Hepatocyte (in vitro differentiated cells): ENCODE results near the gene LMX1A. TPM values are rescaled to one million over a fixed set of nuclear protein-coding genes. Genes with fewer than 3 reads are reported as not detected.
A peak's percentile ranks its signal among the peaks of the same experiment; 100 is the strongest.

Experiments
- DNase-seq: peaks from one replicate; pipeline ENCODE4 v3.0.0-alpha.2; 2016; ENCODE audit warnings: low spot score
- H2AFZ ChIP-seq: fragments of 200-600 bp; sonication (generic); 2 replicates; pipeline ENCODE4 v1.6.0; 2016; ENCODE audit warnings: antibody characterized with exemption, mild to moderate bottlenecking
- H3K27ac ChIP-seq: fragments of 200-600 bp; sonication (generic); 2 replicates; pipeline ENCODE4 v1.5.1; 2016; ENCODE audit warnings: mild to moderate bottlenecking
- H3K27me3 ChIP-seq: fragments of 200-600 bp; sonication (generic); 2 replicates; pipeline ENCODE4 v1.6.1; 2016
- H3K36me3 ChIP-seq: fragments of 200-600 bp; sonication (generic); replicated peaks from 2 replicates; pipeline ENCODE4 v1.5.1; 2016; ENCODE audit warnings: low read depth; ENCODE audit not compliant: insufficient read depth
- H3K4me1 ChIP-seq: fragments of 200-600 bp; sonication (generic); 2 replicates; pipeline ENCODE4 v1.5.1; 2016; ENCODE audit warnings: mild to moderate bottlenecking, moderate library complexity; ENCODE audit not compliant: insufficient read depth
- H3K4me2 ChIP-seq: fragments of 200-600 bp; sonication (generic); 2 replicates; pipeline ENCODE4 v1.6.0; 2016
- H3K4me3 ChIP-seq: fragments of 200-600 bp; sonication (generic); 2 replicates; pipeline ENCODE4 v1.5.1; 2016; ENCODE audit warnings: mild to moderate bottlenecking
- H3K79me2 ChIP-seq: fragments of 200-600 bp; sonication (generic); 2 replicates; pipeline ENCODE4 v1.6.0; 2017; ENCODE audit warnings: mild to moderate bottlenecking
- H3K9me2 ChIP-seq: fragments of 200-600 bp; sonication (generic); replicated peaks from 2 replicates; pipeline ENCODE4 v1.6.0; 2017; ENCODE audit warnings: mild to moderate bottlenecking; ENCODE audit not compliant: insufficient read depth
- H3K9me3 ChIP-seq: fragments of 200-600 bp; sonication (generic); 2 replicates; pipeline ENCODE4 v1.5.1; 2016; ENCODE audit warnings: low read depth, mild to moderate bottlenecking
- H4K20me1 ChIP-seq: fragments of 200-600 bp; sonication (generic); 2 replicates; pipeline ENCODE4 v1.6.0; 2016; ENCODE audit warnings: mild to moderate bottlenecking; ENCODE audit not compliant: insufficient read depth, poor library complexity, severe bottlenecking
- EZH2 ChIP-seq: fragments of 200-600 bp; sonication (generic); IDR thresholded peaks from 2 replicates; pipeline ENCODE4 v1.6.1; 2016; ENCODE audit warnings: antibody characterized with exemption, mild to moderate bottlenecking, borderline replicate concordance
- EZH2phosphoT487 ChIP-seq: fragments of 200-600 bp; sonication (generic); IDR thresholded peaks from one replicate; pipeline ENCODE4 v1.6.1; 2018; ENCODE audit warnings: antibody characterized with exemption, mild to moderate bottlenecking, low read depth, moderate library complexity; ENCODE audit not compliant: unreplicated experiment, severe bottlenecking
- WGBS: methylation state at CpG from one replicate; pipeline ENCODE4 v1.1.6; 2016; ENCODE audit warnings: low lambda C conversion rate; ENCODE audit errors: missing lambda C conversion rate; 5-methylcytosine and 5-hydroxymethylcytosine counted together
- polyA plus RNA-seq: library from polyadenylated mRNA; unstranded; fragments of >200 nt; fragmentation: Nextera tagmentation; extraction: Ambion mirVana; gene quantifications from 2 replicates; pipeline ENCODE4 v1.2.1, GENCODE V29; 2016
- total RNA-seq: library from RNA; depleted of rRNA; stranded (reverse); fragments of >200 nt; gene quantifications from 2 replicates; pipeline ENCODE4 v1.2.3, GENCODE V29; 2014
- TF ChIP-seq, protein P1 (sequence below): fragments of 200-600 bp; sonication (generic); IDR thresholded peaks from 2 replicates; pipeline ENCODE4 v1.5.1; 2016; ENCODE audit warnings: antibody characterized with exemption, mild to moderate bottlenecking; ENCODE audit not compliant: poor library complexity

The LMX1A gene
- total and polyA plus RNA-seq, 2 experiments from 2014 or later = not detected

DNA sequence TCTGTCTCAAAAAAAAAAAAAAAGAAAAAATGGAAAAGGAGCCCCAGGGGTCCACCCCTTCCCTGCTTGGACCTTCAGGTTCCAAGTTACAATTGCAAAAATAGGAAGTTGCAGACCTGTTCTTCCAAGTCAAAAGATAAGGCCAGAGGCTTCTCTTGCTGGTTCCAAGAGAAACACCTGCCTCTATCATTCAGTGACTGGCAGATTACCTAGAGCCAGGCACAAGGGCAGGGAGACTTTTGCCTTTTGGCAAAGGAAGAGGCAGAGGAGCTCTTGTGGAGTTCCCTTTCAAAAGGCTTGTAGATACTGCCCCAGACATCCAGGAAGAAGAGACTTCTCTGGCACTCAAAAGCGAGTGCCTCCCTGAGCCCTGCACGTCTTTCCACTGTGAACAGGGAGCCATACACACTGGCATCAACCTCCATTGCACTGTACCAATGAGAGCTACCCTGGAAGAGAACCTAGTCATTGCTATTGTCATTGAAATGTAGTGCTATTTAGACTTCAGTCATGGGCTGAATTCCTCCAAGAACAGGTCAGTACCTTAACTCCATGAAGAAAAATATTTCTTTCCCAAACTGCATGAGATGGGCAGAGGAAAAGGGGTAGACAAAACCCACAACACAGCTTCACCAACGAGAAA is 91.2 kb downstream of the LMX1A start:
- H2AFZ ChIP-seq = no peak overlapping the region
- H3K36me3 ChIP-seq = no peaks in the 10 kb centered on the region
- DNase-seq = no peak
- no peaks in the 10 kb centered on the region for H4K20me1 ChIP-seq
- H3K4me1 ChIP-seq = no peaks in the 10 kb centered on the region
- WGBS = 74% methylated on average over 3 of the region's 3 CpGs
- H3K27ac ChIP-seq = no peak overlapping the region
- H3K27me3 ChIP-seq = peaks cover 3% of the 10 kb centered on the region
- TF ChIP-seq EZH2phosphoT487 (no peak), EZH2 (no peak)
- TF ChIP-seq, protein P1, sequence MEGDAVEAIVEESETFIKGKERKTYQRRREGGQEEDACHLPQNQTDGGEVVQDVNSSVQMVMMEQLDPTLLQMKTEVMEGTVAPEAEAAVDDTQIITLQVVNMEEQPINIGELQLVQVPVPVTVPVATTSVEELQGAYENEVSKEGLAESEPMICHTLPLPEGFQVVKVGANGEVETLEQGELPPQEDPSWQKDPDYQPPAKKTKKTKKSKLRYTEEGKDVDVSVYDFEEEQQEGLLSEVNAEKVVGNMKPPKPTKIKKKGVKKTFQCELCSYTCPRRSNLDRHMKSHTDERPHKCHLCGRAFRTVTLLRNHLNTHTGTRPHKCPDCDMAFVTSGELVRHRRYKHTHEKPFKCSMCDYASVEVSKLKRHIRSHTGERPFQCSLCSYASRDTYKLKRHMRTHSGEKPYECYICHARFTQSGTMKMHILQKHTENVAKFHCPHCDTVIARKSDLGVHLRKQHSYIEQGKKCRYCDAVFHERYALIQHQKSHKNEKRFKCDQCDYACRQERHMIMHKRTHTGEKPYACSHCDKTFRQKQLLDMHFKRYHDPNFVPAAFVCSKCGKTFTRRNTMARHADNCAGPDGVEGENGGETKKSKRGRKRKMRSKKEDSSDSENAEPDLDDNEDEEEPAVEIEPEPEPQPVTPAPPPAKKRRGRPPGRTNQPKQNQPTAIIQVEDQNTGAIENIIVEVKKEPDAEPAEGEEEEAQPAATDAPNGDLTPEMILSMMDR = no peak
- no peak overlapping the region for H3K4me3 ChIP-seq
- no peaks in the 10 kb centered on the region for H3K79me2 ChIP-seq
- no peak overlapping the region for H3K4me2 ChIP-seq
- H3K9me2 ChIP-seq = no peaks in the 10 kb centered on the region
- no peaks in the 10 kb centered on the region for H3K9me3 ChIP-seq

DNA sequence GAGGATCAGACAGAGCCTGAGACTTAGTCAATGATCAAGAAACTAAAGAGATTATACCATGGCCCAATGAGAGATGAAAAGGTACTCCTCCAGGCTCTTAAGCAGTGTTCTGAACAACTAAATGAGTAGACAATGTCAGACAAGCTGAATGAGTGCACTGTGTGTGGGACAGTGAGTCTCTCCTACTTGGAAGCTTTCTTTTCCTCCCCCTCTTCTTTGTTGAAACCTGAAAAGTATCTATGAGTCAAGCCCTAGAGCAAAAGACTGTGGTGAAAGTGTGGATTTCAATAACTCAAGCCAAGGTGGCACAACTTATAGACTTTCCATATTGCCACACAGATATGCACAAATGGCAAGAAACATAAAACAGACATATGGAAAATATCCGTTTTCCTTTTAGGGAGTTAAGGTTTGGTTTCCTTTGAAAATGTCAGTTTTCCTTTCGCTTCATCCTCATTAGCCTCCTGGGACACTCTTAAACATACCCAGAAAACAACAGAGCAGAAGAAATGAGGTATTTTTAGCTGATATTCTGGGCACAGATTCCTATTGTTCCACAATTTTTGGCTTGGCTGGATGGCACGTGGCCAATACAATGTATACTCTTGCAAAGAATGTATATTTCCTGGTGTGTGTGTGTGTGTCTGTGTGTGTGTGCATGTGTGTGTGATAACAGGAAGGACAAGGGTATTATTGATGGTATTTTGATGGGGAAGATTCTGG is 96.6 kb downstream of the LMX1A start:
- H4K20me1 ChIP-seq = no peaks in the 10 kb centered on the region
- H3K36me3 ChIP-seq = no peaks in the 10 kb centered on the region
- H3K79me2 ChIP-seq = no peaks in the 10 kb centered on the region
- peak overlapping the region; percentile 16 for H3K4me2 ChIP-seq
- H3K4me3 ChIP-seq = no peak overlapping the region
- H3K27me3 ChIP-seq = peaks cover 3% of the 10 kb centered on the region
- H3K9me2 ChIP-seq = no peaks in the 10 kb centered on the region
- peak; percentile 30 for DNase-seq
- H3K4me1 ChIP-seq = no peaks in the 10 kb centered on the region
- H3K9me3 ChIP-seq = no peaks in the 10 kb centered on the region
- 71% methylated on average over 3 of the region's 3 CpGs for WGBS
- TF ChIP-seq EZH2 (no peak), EZH2phosphoT487 (no peak)
- TF ChIP-seq, protein P1 = no peak
- H3K27ac ChIP-seq = peak overlapping the region; percentile 5
- no peak overlapping the region for H2AFZ ChIP-seq

DNA sequence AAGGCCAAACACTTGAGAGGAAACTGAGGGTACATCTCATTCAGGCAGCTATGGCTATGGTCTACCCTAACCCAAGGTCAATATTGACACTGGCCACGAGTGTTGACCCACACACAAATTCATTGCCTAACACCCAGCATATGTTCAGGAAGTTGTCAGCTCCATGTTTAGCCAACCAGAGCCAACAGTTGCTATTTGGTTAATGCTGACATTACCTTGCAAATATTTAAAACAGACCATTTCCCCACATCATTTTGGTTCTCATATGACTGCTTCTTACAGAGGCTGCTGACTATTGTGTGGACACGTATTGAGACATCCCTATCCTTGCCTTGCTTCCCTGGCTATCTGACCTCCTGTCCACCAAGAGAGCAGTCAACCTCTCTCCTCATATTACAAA is 97.3 kb downstream of the LMX1A start:
- Histone ChIP-seq H3K9me2 (no peaks in the 10 kb centered on the region), H3K4me1 (no peaks in the 10 kb centered on the region), H3K79me2 (no peaks in the 10 kb centered on the region), H3K4me2 (no peak overlapping the region), H3K36me3 (no peaks in the 10 kb centered on the region), H3K27me3 (peaks cover 3% of the 10 kb centered on the region), H4K20me1 (no peaks in the 10 kb centered on the region), H3K9me3 (no peaks in the 10 kb centered on the region), H3K27ac (no peak overlapping the region), H2AFZ (no peak overlapping the region), H3K4me3 (no peak overlapping the region)
- 45% methylated on average over 2 of the region's 2 CpGs for WGBS
- TF ChIP-seq EZH2phosphoT487 = no peak
- no peak for DNase-seq

DNA sequence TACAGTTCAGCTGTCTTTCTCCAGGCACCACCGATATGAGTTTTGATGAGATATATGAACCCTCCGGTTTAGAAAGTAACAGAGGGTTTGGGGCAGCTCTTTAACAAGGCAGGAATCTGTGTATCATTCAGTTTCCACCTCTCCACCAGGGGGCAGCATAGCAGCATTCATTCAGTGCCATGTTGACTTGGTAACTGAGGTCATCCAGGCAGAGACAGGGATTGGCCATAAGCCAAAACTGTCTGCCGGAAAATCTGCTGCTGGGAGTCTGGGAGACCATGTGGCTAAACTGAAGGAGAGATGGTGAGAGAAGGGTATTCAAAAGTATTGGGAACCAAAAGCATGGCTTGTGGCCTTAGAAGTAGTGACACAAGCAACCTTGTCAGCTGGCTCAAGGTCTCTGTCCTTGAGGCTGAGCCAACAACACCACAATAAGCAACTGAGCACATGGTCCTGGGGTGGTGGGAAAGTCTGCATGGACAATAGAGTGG is 98.5 kb downstream of the LMX1A start:
- H3K79me2 ChIP-seq = no peaks in the 10 kb centered on the region
- no peaks in the 10 kb centered on the region for H3K4me1 ChIP-seq
- DNase-seq = peak; percentile 84
- peaks cover 3% of the 10 kb centered on the region for H3K27me3 ChIP-seq
- no peak overlapping the region for H3K4me3 ChIP-seq
- H3K4me2 ChIP-seq = no peak overlapping the region
- H3K9me2 ChIP-seq = no peaks in the 10 kb centered on the region
- H2AFZ ChIP-seq = no peak overlapping the region
- WGBS = 40% methylated on average over 3 of the region's 3 CpGs
- H3K36me3 ChIP-seq = no peaks in the 10 kb centered on the region
- H4K20me1 ChIP-seq = no peaks in the 10 kb centered on the region
- TF ChIP-seq, protein P1 = peak; percentile 62
- TF ChIP-seq EZH2 = no peak
- H3K27ac ChIP-seq = no peak overlapping the region
- no peaks in the 10 kb centered on the region for H3K9me3 ChIP-seq
